GM15510 (cell line): ENCODE measurements around the gene TBC1D7.

Source experiments
- POLR2A ChIP-seq: IDR thresholded peaks from 3 replicates; pipeline ENCODE4 v1.6.1; 2011; ENCODE audit warnings: borderline replicate concordance; ENCODE audit not compliant: insufficient read length; ENCODE audit errors: extremely low read depth

The TBC1D7 gene

DNA sequence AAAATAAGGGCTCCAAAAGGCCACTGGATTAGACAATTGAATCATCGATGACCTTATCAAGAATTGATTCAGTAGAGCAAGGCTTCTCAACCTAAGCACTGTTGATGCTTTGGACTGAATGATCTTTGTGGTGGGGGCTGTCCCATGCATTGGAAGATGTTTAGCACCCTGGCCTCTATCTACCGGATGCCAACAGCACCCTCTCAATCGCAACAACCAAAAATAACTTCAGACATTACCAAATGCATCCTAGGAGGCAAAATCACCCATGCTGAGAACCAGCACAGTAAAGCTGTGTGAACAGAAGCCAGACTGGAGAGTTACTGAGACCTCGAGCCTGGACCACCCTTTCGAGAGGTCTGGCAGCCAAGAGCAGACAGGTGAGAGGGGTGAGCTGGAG, 67.5 kb downstream of the TBC1D7 start:
- TF ChIP-seq POLR2A, result no peak

- no peak for TF ChIP-seq POLR2A
Observed at GRCh38 chr6:13260101-13260598, 68.2 kb downstream of the TBC1D7 start.

GRCh38 chr6:13259393-13259792, 68.9 kb downstream of the TBC1D7 start:
- TF ChIP-seq POLR2A, result no peak

GRCh38 chr6:13256266-13257001, 71.9 kb downstream of the TBC1D7 start:
- TF ChIP-seq POLR2A, result no peak
